Smooth muscle cell (in vitro differentiated cells): ENCODE results near the gene SLC9C2. TPM values are rescaled to one million over a fixed set of nuclear protein-coding genes. Genes with fewer than 3 reads are reported as not detected.

ENCODE experiments used
- DNase-seq: peaks from one replicate; lab custom pipeline; 2025; ENCODE audit not compliant: unreplicated experiment; lab: John Stamatoyannopoulos, UW
- H2AFZ ChIP-seq: fragments of 200-600 bp; sonication (generic); 2 replicates; pipeline ENCODE4 v1.6.0; 2016; ENCODE audit warnings: antibody characterized with exemption, low read depth, mild to moderate bottlenecking
- H3F3A ChIP-seq: fragments of 200-600 bp; sonication (generic); 2 replicates; pipeline ENCODE4 v1.6.0; 2017; ENCODE audit warnings: antibody characterized with exemption, low read depth
- H3K27ac ChIP-seq: fragments of 200-600 bp; sonication (generic); 2 replicates; pipeline ENCODE4 v1.5.1; 2016; ENCODE audit warnings: low read depth, mild to moderate bottlenecking
- H3K27me3 ChIP-seq: fragments of 200-600 bp; sonication (generic); 2 replicates; pipeline ENCODE4 v1.6.1; 2016; ENCODE audit warnings: low read depth, mild to moderate bottlenecking
- H3K36me3 ChIP-seq: fragments of 200-600 bp; sonication (generic); 2 replicates; pipeline ENCODE4 v1.5.1; 2016; ENCODE audit warnings: low read depth
- H3K4me1 ChIP-seq: fragments of 200-600 bp; sonication (generic); 2 replicates; pipeline ENCODE4 v1.5.1; 2016; ENCODE audit warnings: low read depth
- H3K4me2 ChIP-seq: fragments of 200-600 bp; sonication (generic); 2 replicates; pipeline ENCODE4 v1.6.0; 2016; ENCODE audit warnings: mild to moderate bottlenecking
- H3K4me3 ChIP-seq: fragments of 200-600 bp; sonication (generic); 2 replicates; pipeline ENCODE4 v1.5.1; 2016; ENCODE audit warnings: mild to moderate bottlenecking
- H3K79me2 ChIP-seq: fragments of 200-600 bp; sonication (generic); 2 replicates; pipeline ENCODE4 v1.6.0; 2016; ENCODE audit warnings: low read depth, mild to moderate bottlenecking
- H3K9ac ChIP-seq: fragments of 200-600 bp; sonication (generic); 2 replicates; pipeline ENCODE4 v1.6.0; 2016; ENCODE audit warnings: low read depth
- H3K9me3 ChIP-seq: fragments of 200-600 bp; sonication (generic); replicated peaks from 2 replicates; pipeline ENCODE4 v1.5.1; 2016; ENCODE audit warnings: low read depth
- H4K20me1 ChIP-seq: fragments of 200-600 bp; sonication (generic); 2 replicates; pipeline ENCODE4 v1.6.0; 2016; ENCODE audit warnings: low read depth
- CTCF ChIP-seq: fragments of 200-600 bp; sonication (generic); IDR thresholded peaks from 2 replicates; pipeline ENCODE4 v1.5.1; 2017; ENCODE audit warnings: borderline replicate concordance, mild to moderate bottlenecking, antibody characterized with exemption; ENCODE audit not compliant: insufficient read depth, poor library complexity, severe bottlenecking
- WGBS: methylation state at CpG from one replicate; pipeline ENCODE4 v1.1.7; 2016; ENCODE audit warnings: low lambda C conversion rate; 5-methylcytosine and 5-hydroxymethylcytosine counted together
- polyA plus RNA-seq: library from polyadenylated mRNA; unstranded; fragments of >200 nt; fragmentation: Nextera tagmentation; extraction: Ambion mirVana; gene quantifications from 2 replicates; pipeline ENCODE4 v1.2.1, GENCODE V29; 2016
- total RNA-seq: library from RNA; depleted of rRNA; stranded (reverse); fragments of >200 nt; gene quantifications from 2 replicates; pipeline ENCODE4 v1.2.3, GENCODE V29; 2014

Gene SLC9C2
- total and polyA plus RNA-seq, 2 experiments from 2014 or later, result 0.35 TPM; not detected in 1

DNA sequence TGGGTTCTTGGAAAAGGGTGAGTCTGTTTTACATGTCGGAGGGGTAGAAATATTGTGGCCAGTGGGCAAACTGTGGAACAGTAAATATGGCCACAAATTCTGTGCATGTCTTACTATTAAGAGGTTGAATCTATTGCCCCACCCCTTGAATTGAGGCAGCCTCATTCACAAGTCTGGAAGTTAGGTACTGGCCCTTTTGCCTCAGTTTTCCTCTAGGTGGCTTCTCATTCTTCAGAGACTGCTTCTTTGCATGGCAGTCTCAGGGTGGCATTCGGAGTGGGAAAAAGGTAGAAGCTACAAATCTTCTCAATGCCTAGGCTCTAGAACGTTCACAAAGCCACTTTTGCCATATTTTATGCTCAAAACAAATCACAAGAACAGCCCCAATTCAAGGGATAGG, 57.2 kb downstream of the SLC9C2 start:
- Histone ChIP-seq H3K4me1 (peaks cover 9% of the 10 kb centered on the region), H3K36me3 (no peaks in the 10 kb centered on the region), H3K9ac (no peak overlapping the region), H4K20me1 (no peaks in the 10 kb centered on the region), H3K79me2 (no peaks in the 10 kb centered on the region), H3F3A (no peaks in the 10 kb centered on the region), H3K27ac (no peak overlapping the region), H3K4me2 (no peak overlapping the region), H2AFZ (no peak overlapping the region), H3K4me3 (no peak overlapping the region), H3K9me3 (no peaks in the 10 kb centered on the region), H3K27me3 (no peaks in the 10 kb centered on the region)
- no peak for TF ChIP-seq CTCF
- 78% methylated on average over 3 of the region's 3 CpGs for WGBS
- DNase-seq, result no peak

DNA sequence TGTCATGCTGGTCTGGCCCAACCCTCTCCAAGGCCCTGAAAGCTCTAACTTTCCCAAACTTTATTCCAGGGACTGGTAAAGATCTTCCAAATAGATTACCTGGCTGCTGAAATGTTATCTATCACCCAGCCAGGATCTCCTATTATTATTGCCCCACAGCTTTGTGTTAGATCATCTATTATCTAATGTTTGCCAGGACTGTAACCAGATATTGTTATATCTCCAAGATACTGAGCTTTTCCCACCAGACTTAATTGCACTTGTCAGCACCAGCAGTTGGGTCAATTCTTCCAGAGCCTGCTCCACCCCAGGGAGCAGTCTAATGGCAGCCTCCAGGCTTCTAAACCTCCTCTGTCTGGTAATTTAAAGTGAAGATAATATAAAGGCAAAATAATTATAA, 66.6 kb downstream of the SLC9C2 start:
- TF ChIP-seq CTCF, result no peak
- Histone ChIP-seq H3F3A (no peaks in the 10 kb centered on the region), H4K20me1 (no peaks in the 10 kb centered on the region), H3K9ac (no peak overlapping the region), H3K4me3 (no peak overlapping the region), H3K4me1 (peaks cover 12% of the 10 kb centered on the region), H3K27ac (no peak overlapping the region), H3K9me3 (no peaks in the 10 kb centered on the region), H3K36me3 (no peaks in the 10 kb centered on the region), H3K79me2 (no peaks in the 10 kb centered on the region), H2AFZ (no peak overlapping the region), H3K27me3 (no peaks in the 10 kb centered on the region), H3K4me2 (no peak overlapping the region)
- DNase-seq, result no peak

DNA sequence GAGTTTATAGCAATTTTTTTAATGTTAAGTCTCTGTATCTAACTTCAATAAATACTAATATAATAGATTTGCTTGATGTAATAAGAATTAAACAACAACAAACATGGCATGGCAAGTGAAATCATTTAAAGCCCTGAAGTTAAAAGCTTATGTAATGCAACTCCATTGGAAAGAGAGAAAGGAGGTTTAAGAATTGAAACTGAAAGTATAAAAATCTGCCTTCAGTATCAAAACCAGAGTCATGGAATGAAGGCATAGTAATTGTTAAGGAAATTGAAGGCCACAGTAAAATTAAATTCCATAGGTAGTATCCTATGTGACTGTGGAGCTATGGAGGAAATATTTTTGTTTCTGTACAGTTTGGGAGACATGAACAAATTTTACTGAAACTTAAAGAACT, 70.6 kb downstream of the SLC9C2 start:
- H3K4me1 ChIP-seq, result peaks cover 27% of the 10 kb centered on the region
- no peaks in the 10 kb centered on the region for H3K79me2 ChIP-seq
- H3K9ac ChIP-seq, result no peak overlapping the region
- TF ChIP-seq CTCF, result no peak
- H3K36me3 ChIP-seq, result no peaks in the 10 kb centered on the region
- no peaks in the 10 kb centered on the region for H3K9me3 ChIP-seq
- H3K4me3 ChIP-seq, result no peak overlapping the region
- DNase-seq, result no peak
- H2AFZ ChIP-seq, result peak overlapping the region; percentile 56
- H3K4me2 ChIP-seq, result peak overlapping the region; percentile 56
- no peaks in the 10 kb centered on the region for H3K27me3 ChIP-seq
- H3F3A ChIP-seq, result no peaks in the 10 kb centered on the region
- no peaks in the 10 kb centered on the region for H4K20me1 ChIP-seq
- peak overlapping the region; percentile 88 for H3K27ac ChIP-seq

- no peaks in the 10 kb centered on the region for H3K27me3 ChIP-seq
- no peaks in the 10 kb centered on the region for H3K36me3 ChIP-seq
- peak overlapping the region; percentile 66 for H3K9ac ChIP-seq
- no peaks in the 10 kb centered on the region for H3K9me3 ChIP-seq
- TF ChIP-seq CTCF, result no peak
- no peak overlapping the region for H3K4me3 ChIP-seq
- WGBS, result 20% methylated on average over 4 of the region's 4 CpGs
- peaks cover 27% of the 10 kb centered on the region for H3K4me1 ChIP-seq
- peak overlapping the region; percentile 56 for H3K4me2 ChIP-seq
- peak overlapping the region; percentile 88 for H3K27ac ChIP-seq
- H4K20me1 ChIP-seq, result no peaks in the 10 kb centered on the region
- H2AFZ ChIP-seq, result peak overlapping the region; percentile 6
- no peak for DNase-seq
- H3K79me2 ChIP-seq, result no peaks in the 10 kb centered on the region
- H3F3A ChIP-seq, result no peaks in the 10 kb centered on the region
These were observed 71.8 kb downstream of the SLC9C2 start for GRCh38 chr1:173530795-173531693.
